MM.1S (cell line): ENCODE results near the gene HNMT.

Experiments used
- DNase-seq: peaks from one replicate; pipeline ENCODE4 v3.0.0-alpha.2; 2015
- H2AFZ ChIP-seq: fragments of 300-600 bp; sonication (generic); 2 replicates; pipeline ENCODE4 v1.6.0; 2016; ENCODE audit warnings: antibody characterized with exemption, low read length
- H3F3A ChIP-seq: fragments of 300-600 bp; sonication (generic); 2 replicates; pipeline ENCODE4 v1.6.1; 2016; ENCODE audit warnings: mild to moderate bottlenecking, antibody characterized with exemption, low read length, moderate library complexity, mixed read lengths; ENCODE audit not compliant: insufficient read depth
- H3K27ac ChIP-seq: fragments of 300-600 bp; sonication (generic); 2 replicates; pipeline ENCODE4 v1.5.1; 2016; ENCODE audit warnings: mild to moderate bottlenecking, low read length
- H3K27me3 ChIP-seq: fragments of 300-600 bp; sonication (generic); replicated peaks from 2 replicates; pipeline ENCODE4 v1.6.0; 2016; ENCODE audit warnings: low read length; ENCODE audit not compliant: insufficient read depth
- H3K36me3 ChIP-seq: fragments of 300-600 bp; sonication (generic); replicated peaks from 2 replicates; pipeline ENCODE4 v1.6.1; 2016; ENCODE audit warnings: mild to moderate bottlenecking, low read length, mixed read lengths; ENCODE audit not compliant: insufficient read depth
- H3K4me1 ChIP-seq: fragments of 300-600 bp; sonication (generic); 2 replicates; pipeline ENCODE4 v1.6.1; 2016; ENCODE audit warnings: low read length, mixed read lengths
- H3K4me2 ChIP-seq: fragments of 300-600 bp; sonication (generic); 2 replicates; pipeline ENCODE4 v1.6.0; 2016; ENCODE audit warnings: low read depth, low read length
- H3K4me3 ChIP-seq: fragments of 300-600 bp; sonication (generic); 2 replicates; pipeline ENCODE4 v1.5.1; 2016; ENCODE audit warnings: low read length, mixed read lengths
- H3K79me2 ChIP-seq: fragments of 300-600 bp; sonication (generic); 2 replicates; pipeline ENCODE4 v1.6.1; 2016; ENCODE audit warnings: mixed run types, low read length, mixed read lengths
- H3K9ac ChIP-seq: fragments of 300-600 bp; sonication (generic); 2 replicates; pipeline ENCODE4 v1.6.1; 2016; ENCODE audit warnings: low read length, mixed read lengths
- H3K9me2 ChIP-seq: fragments of 300-600 bp; sonication (generic); replicated peaks from 2 replicates; pipeline ENCODE4 v1.6.1; 2016; ENCODE audit warnings: mild to moderate bottlenecking, low read length, mixed read lengths; ENCODE audit not compliant: insufficient read depth
- H3K9me3 ChIP-seq: fragments of 300-600 bp; sonication (generic); replicated peaks from 2 replicates; pipeline ENCODE4 v1.6.1; 2016; ENCODE audit warnings: mild to moderate bottlenecking, low read length, mixed read lengths; ENCODE audit not compliant: insufficient read depth
- H4K20me1 ChIP-seq: fragments of 300-600 bp; sonication (generic); 2 replicates; pipeline ENCODE4 v1.6.1; 2016; ENCODE audit warnings: mild to moderate bottlenecking, low read length, moderate library complexity, mixed read lengths; ENCODE audit not compliant: insufficient read depth
- CTCF ChIP-seq: fragments of 300-600 bp; sonication (generic); IDR thresholded peaks from 2 replicates; pipeline ENCODE4 v1.5.1; 2016; ENCODE audit warnings: antibody characterized with exemption, low read length, mixed read lengths
- EZH2 ChIP-seq: fragments of 300-600 bp; sonication (generic); optimal IDR thresholded peaks from 2 replicates; pipeline ENCODE3; 2017; ENCODE audit warnings: low read depth, mild to moderate bottlenecking, antibody characterized with exemption, low read length, mixed read lengths
- EZH2phosphoT487 ChIP-seq: fragments of 300-600 bp; sonication (generic); IDR thresholded peaks from 2 replicates; pipeline ENCODE4 v1.6.1; 2018; ENCODE audit warnings: antibody characterized with exemption, low read length

HNMT gene

GRCh38 chr2:138059487-138060300 is 95.4 kb downstream of the HNMT start:
- no peaks in the 10 kb centered on the region for H3K9me3 ChIP-seq
- no peaks in the 10 kb centered on the region for H3K27me3 ChIP-seq
- H2AFZ ChIP-seq: no peak overlapping the region
- no peak overlapping the region for H3K4me3 ChIP-seq
- H3K36me3 ChIP-seq: no peaks in the 10 kb centered on the region
- TF ChIP-seq CTCF: no peak
- TF ChIP-seq EZH2phosphoT487: no peak
- no peak for TF ChIP-seq EZH2
- no peaks in the 10 kb centered on the region for H3F3A ChIP-seq
- no peak overlapping the region for H3K27ac ChIP-seq
- H3K9me2 ChIP-seq: no peaks in the 10 kb centered on the region
- no peaks in the 10 kb centered on the region for H3K4me1 ChIP-seq
- H3K79me2 ChIP-seq: no peaks in the 10 kb centered on the region
- H4K20me1 ChIP-seq: no peaks in the 10 kb centered on the region
- H3K4me2 ChIP-seq: no peak overlapping the region
- no peak for DNase-seq
- H3K9ac ChIP-seq: no peak overlapping the region

GRCh38 chr2:138060301-138060635 is 96.0 kb downstream of the HNMT start:
- Histone ChIP-seq H3F3A (no peaks in the 10 kb centered on the region), H3K79me2 (no peaks in the 10 kb centered on the region), H3K27me3 (no peaks in the 10 kb centered on the region), H3K27ac (no peak overlapping the region), H4K20me1 (no peaks in the 10 kb centered on the region), H3K9me3 (no peaks in the 10 kb centered on the region), H2AFZ (no peak overlapping the region), H3K4me2 (no peak overlapping the region), H3K4me3 (no peak overlapping the region), H3K9ac (no peak overlapping the region), H3K9me2 (no peaks in the 10 kb centered on the region), H3K4me1 (no peaks in the 10 kb centered on the region), H3K36me3 (no peaks in the 10 kb centered on the region)
- TF ChIP-seq CTCF (no peak), EZH2phosphoT487 (no peak), EZH2 (no peak)
- DNase-seq: no peak

GRCh38 chr2:138061961-138062360 is 97.7 kb downstream of the HNMT start:
- no peaks in the 10 kb centered on the region for H4K20me1 ChIP-seq
- H2AFZ ChIP-seq: no peak overlapping the region
- H3K27ac ChIP-seq: no peak overlapping the region
- H3K4me1 ChIP-seq: no peaks in the 10 kb centered on the region
- no peaks in the 10 kb centered on the region for H3K9me2 ChIP-seq
- DNase-seq: no peak
- H3K4me2 ChIP-seq: no peak overlapping the region
- H3F3A ChIP-seq: no peaks in the 10 kb centered on the region
- H3K79me2 ChIP-seq: no peaks in the 10 kb centered on the region
- no peak for TF ChIP-seq EZH2phosphoT487
- no peak for TF ChIP-seq CTCF
- TF ChIP-seq EZH2: no peak
- H3K9ac ChIP-seq: no peak overlapping the region
- H3K36me3 ChIP-seq: no peaks in the 10 kb centered on the region
- H3K27me3 ChIP-seq: no peaks in the 10 kb centered on the region
- H3K4me3 ChIP-seq: no peak overlapping the region
- no peaks in the 10 kb centered on the region for H3K9me3 ChIP-seq
